ENCODE data around the gene KLHL2.

DNA sequence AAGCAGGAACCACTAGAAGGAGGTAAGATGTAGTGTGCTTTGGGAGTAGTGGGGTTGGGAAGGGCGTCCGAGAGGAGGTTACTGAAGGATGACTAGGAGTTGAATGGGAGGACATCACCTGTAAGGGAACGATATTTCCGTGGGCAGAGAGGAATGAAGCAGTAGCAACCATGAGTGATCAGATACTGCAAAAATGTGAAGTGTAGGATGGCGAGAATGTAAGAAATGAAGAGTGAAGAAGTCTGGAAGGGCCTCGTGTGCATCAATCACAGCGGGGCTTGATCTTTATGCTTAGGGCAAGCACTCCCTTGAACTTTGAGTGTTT lies 120.7 kb downstream of the KLHL2 start:
- TF ChIP-seq POLR2AphosphoS5 (IDR thresholded peaks at IDR 0.05) (no peak), CTCF (IDR thresholded peaks at IDR 0.05) (no peak), EP300 (IDR thresholded peaks at IDR 0.05) (no peak), POLR2A (IDR thresholded peaks at IDR 0.05) (no peak)
